GM23248 (cell line): Measurements from ENCODE around the gene FA2H. TPM values are rescaled to one million over a fixed set of nuclear protein-coding genes. Genes with fewer than 3 reads are reported as not detected.

Source experiments
- DNase-seq: peaks from one replicate; pipeline ENCODE4 v3.0.0-alpha.2; 2015
- H2AFZ ChIP-seq: fragments of 200-600 bp; sonication (generic); 2 replicates; pipeline ENCODE4 v1.6.1; 2016; ENCODE audit warnings: antibody characterized with exemption
- H3F3A ChIP-seq: fragments of 200-600 bp; sonication (generic); 2 replicates; pipeline ENCODE4 v1.6.1; 2016; ENCODE audit warnings: mild to moderate bottlenecking, antibody characterized with exemption, mixed run types; ENCODE audit not compliant: insufficient read depth
- H3K27ac ChIP-seq: fragments of 200-600 bp; sonication (generic); 2 replicates; pipeline ENCODE4 v1.5.1; 2016; ENCODE audit warnings: mild to moderate bottlenecking
- H3K27me3 ChIP-seq: fragments of 200-600 bp; sonication (generic); replicated peaks from 2 replicates; pipeline ENCODE4 v1.6.1; 2016; ENCODE audit warnings: mild to moderate bottlenecking; ENCODE audit not compliant: insufficient read depth
- H3K36me3 ChIP-seq: fragments of 200-600 bp; sonication (generic); 2 replicates; pipeline ENCODE4 v1.6.1; 2016; ENCODE audit warnings: low read depth, mild to moderate bottlenecking
- H3K4me1 ChIP-seq: fragments of 200-600 bp; sonication (generic); 2 replicates; pipeline ENCODE4 v1.6.1; 2016; ENCODE audit warnings: mild to moderate bottlenecking; ENCODE audit not compliant: insufficient read depth
- H3K4me2 ChIP-seq: fragments of 200-600 bp; sonication (generic); one replicate; pipeline ENCODE4 v1.6.1; 2016; ENCODE audit warnings: mild to moderate bottlenecking; ENCODE audit not compliant: unreplicated experiment
- H3K4me3 ChIP-seq: fragments of 200-600 bp; sonication (generic); 2 replicates; pipeline ENCODE4 v1.5.1; 2016; ENCODE audit warnings: mild to moderate bottlenecking
- H3K79me2 ChIP-seq: fragments of 200-600 bp; sonication (generic); 2 replicates; pipeline ENCODE4 v1.6.1; 2016; ENCODE audit warnings: mild to moderate bottlenecking; ENCODE audit not compliant: insufficient read depth
- H3K9ac ChIP-seq: fragments of 200-600 bp; sonication (generic); 2 replicates; pipeline ENCODE4 v1.6.1; 2016; ENCODE audit warnings: mild to moderate bottlenecking
- H3K9me2 ChIP-seq: fragments of 200-600 bp; sonication (generic); 2 replicates; pipeline ENCODE4 v1.6.1; 2016; ENCODE audit warnings: mixed run types, mild to moderate bottlenecking, moderate library complexity; ENCODE audit not compliant: insufficient read depth
- H3K9me3 ChIP-seq: fragments of 200-600 bp; sonication (generic); one replicate; pipeline ENCODE4 v1.6.1; 2017; ENCODE audit warnings: low read depth
- H4K20me1 ChIP-seq: fragments of 200-600 bp; sonication (generic); 2 replicates; pipeline ENCODE4 v1.6.0; 2016; ENCODE audit not compliant: insufficient read depth
- EZH2 ChIP-seq: fragments of 200-600 bp; sonication (generic); IDR thresholded peaks from 2 replicates; pipeline ENCODE4 v1.6.1; 2018; ENCODE audit warnings: antibody characterized with exemption, mild to moderate bottlenecking; ENCODE audit not compliant: insufficient read depth, poor library complexity, severe bottlenecking
- EZH2phosphoT487 ChIP-seq: fragments of 200-600 bp; sonication (generic); IDR thresholded peaks from 2 replicates; pipeline ENCODE4 v1.6.1; 2018; ENCODE audit warnings: antibody characterized with exemption, moderate library complexity, mild to moderate bottlenecking, low read depth; ENCODE audit not compliant: insufficient read depth
- WGBS, 2 experiments: methylation state at CpG; one replicate each; pipeline ENCODE4 v1.1.6; 2015 to 2017; ENCODE audit warnings: low lambda C conversion rate in 2 of 2, low coverage in 1 of 2; ENCODE audit errors: missing lambda C conversion rate in 2 of 2; 5-methylcytosine and 5-hydroxymethylcytosine counted together
- in situ Hi-C: fragments of 300-500 bp; cut with MboI; formaldehyde crosslinking; loops from 2 replicates; pipeline ENCODE4 v1.15.0; 2020
- polyA plus RNA-seq: library from polyadenylated mRNA; unstranded; fragments of >200 nt; fragmentation: Nextera tagmentation; extraction: Ambion mirVana; gene quantifications from 2 replicates; pipeline ENCODE4 v1.2.1, GENCODE V29; 2016
- total RNA-seq: library from RNA; depleted of rRNA; stranded (reverse); fragments of >200 nt; shearing (Covaris generic); gene quantifications from 2 replicates; pipeline ENCODE4 v1.2.3, GENCODE V29; 2014

The FA2H gene
- total and polyA plus RNA-seq, 2 experiments from 2014 or later = not detected

DNA sequence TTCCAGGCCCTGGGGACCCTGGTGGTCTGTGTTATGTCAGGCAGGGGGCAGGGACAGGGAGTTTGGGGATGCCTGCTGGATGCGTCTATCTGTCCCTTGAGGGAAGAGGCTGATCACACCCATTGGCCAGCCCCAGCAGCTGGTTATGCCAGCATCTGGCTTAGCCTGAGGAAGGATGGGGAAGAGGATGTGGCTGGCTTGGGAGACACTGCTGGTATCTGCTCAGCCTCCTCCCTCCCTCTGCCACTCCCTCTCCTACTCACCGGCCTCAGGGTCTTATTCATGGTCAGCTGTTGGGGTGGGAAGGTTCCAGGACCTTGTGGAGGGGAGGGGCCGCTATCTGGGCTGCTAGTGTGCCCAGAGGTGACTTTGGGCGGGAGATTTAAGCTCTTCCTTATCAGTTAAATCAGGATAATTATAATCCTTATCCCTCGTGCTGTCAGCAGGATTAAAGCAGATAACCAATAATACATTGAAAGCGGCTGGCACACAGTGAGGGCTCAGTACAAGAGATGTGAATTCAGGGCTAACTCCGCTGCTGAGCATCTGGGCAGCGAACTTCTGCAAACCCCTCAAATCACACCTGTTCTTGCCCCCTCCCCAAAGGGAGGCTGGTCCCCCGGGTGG is 38.0 kb downstream of the FA2H start:
- Histone ChIP-seq H3K36me3 (no peaks in the 10 kb centered on the region), H3K4me3 (no peak overlapping the region), H2AFZ (no peak overlapping the region), H3K9me3 (no peaks in the 10 kb centered on the region), H3K9ac (no peak overlapping the region), H3K79me2 (no peaks in the 10 kb centered on the region), H3K27ac (no peak overlapping the region), H3F3A (no peaks in the 10 kb centered on the region), H3K9me2 (no peaks in the 10 kb centered on the region), H4K20me1 (no peaks in the 10 kb centered on the region), H3K27me3 (no peaks in the 10 kb centered on the region), H3K4me1 (no peaks in the 10 kb centered on the region; the same call in 1 of the 2 replicates), H3K4me2 (no peak overlapping the region)
- in situ Hi-C loops = no loop called here
- no peak for TF ChIP-seq EZH2phosphoT487
- no peak for TF ChIP-seq EZH2
- 60 to 63% methylated on average over 9 of the region's 9 CpGs for WGBS, 2 experiments
- DNase-seq = no peak

DNA sequence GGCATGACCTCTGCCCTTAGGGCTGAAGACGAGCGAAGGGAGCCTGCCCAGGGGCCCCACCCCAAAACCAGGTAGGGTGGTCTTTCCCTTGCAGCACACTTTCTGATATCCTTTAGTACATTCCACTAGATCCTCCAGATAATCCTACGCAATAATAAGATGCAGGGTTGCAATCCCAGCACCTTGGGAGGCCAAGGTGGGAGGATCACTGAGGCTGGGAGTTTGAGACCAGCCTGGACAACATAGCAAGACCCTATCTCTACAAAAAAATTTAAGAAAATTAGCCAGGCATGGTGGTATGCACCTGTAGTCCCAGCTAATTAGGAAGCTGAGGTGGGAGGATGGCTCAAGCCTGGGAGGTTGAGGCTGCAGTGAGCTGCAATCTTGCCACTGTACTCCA is 39.1 kb downstream of the FA2H start:
- no peak overlapping the region for H2AFZ ChIP-seq
- in situ Hi-C loops = no loop called here
- H3K4me1 ChIP-seq = no peaks in the 10 kb centered on the region
- H3K9ac ChIP-seq = no peak overlapping the region
- H3K79me2 ChIP-seq = no peaks in the 10 kb centered on the region
- no peaks in the 10 kb centered on the region for H3K9me2 ChIP-seq
- no peaks in the 10 kb centered on the region for H3K27me3 ChIP-seq
- 89 to 93% methylated on average over 3 of the region's 3 CpGs for WGBS, 2 experiments
- H3K27ac ChIP-seq = no peak overlapping the region
- H3K36me3 ChIP-seq = no peaks in the 10 kb centered on the region
- no peak overlapping the region for H3K4me3 ChIP-seq
- no peaks in the 10 kb centered on the region for H3F3A ChIP-seq
- TF ChIP-seq EZH2 (no peak), EZH2phosphoT487 (no peak)
- H4K20me1 ChIP-seq = no peaks in the 10 kb centered on the region
- no peak overlapping the region for H3K4me2 ChIP-seq
- DNase-seq = no peak
- no peaks in the 10 kb centered on the region for H3K9me3 ChIP-seq

DNA sequence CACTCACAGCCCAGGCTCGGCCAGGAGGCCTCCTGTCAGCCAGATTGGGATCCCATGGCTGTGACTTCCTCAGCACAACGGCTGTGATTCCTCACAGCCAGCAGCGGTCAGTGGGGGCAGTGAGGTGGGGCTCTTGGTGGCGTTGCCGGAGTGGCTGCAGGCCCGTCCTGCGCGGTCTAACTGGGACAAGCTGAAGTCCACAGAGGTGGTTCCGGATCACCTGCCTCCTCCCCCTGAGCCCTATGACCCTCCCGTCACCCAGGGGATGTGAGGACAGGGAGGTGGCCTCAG is 39.5 kb downstream of the FA2H start:
- DNase-seq = no peak
- H3K9me2 ChIP-seq = no peaks in the 10 kb centered on the region
- no peak for TF ChIP-seq EZH2phosphoT487
- H3K27me3 ChIP-seq = no peaks in the 10 kb centered on the region
- H2AFZ ChIP-seq = no peak overlapping the region
- in situ Hi-C loops = no loop called here
- H4K20me1 ChIP-seq = no peaks in the 10 kb centered on the region
- no peaks in the 10 kb centered on the region for H3K36me3 ChIP-seq
- H3K79me2 ChIP-seq = no peaks in the 10 kb centered on the region
- no peak overlapping the region for H3K27ac ChIP-seq
- H3K4me3 ChIP-seq = no peak overlapping the region
- H3K4me2 ChIP-seq = no peak overlapping the region
- 81% methylated on average over 10 of the region's 10 CpGs for WGBS, 2 experiments
- H3K9me3 ChIP-seq = no peaks in the 10 kb centered on the region
- H3K9ac ChIP-seq = no peak overlapping the region
- no peaks in the 10 kb centered on the region for H3F3A ChIP-seq
- H3K4me1 ChIP-seq = no peaks in the 10 kb centered on the region

DNA sequence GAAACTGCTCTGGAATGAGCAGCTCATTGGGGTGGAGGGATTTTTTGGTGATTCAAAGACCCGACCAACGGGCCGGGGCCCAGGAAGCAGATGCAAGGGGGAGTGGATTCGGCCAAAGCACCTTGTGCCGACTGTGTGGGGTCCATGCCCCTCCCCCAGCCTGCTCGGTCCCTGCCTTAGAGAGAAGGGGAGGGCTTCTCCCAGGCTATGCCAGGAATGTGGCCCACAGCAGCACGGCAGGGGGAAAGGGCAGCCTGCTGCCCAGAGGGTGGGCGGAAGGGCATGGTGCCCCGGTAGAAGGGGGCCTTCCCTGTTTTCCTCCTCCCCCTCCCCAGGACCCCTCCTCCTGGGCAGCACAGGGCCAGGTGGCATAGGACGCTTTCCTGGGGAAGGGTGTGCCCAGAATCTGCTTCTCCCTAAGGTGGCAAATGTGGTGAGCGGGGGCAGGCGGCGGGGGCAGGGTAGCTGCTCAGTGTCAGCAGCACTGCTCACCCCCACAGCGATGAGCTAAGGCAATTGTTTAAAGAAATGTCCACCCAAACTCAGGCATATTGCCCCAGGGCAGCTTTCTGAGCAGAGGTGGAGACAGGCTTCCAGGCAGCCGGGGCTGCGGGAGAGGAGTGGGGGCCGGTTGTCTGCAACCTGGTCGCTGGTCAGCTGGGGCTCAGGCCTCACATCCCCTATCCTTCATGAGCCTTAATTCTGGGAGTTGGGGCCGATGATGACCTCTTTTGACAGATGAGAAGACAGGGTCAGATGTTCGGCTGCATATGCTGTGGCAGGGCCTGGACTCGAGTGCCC is 40.1 kb downstream of the FA2H start:
- no peaks in the 10 kb centered on the region for H3K4me1 ChIP-seq
- no peaks in the 10 kb centered on the region for H3K27me3 ChIP-seq
- no peak for TF ChIP-seq EZH2
- TF ChIP-seq EZH2phosphoT487 = no peak
- DNase-seq = peak; percentile 27
- H3K4me3 ChIP-seq = no peak overlapping the region
- H3K9me2 ChIP-seq = no peaks in the 10 kb centered on the region
- in situ Hi-C loops = no loop called here
- H4K20me1 ChIP-seq = no peaks in the 10 kb centered on the region
- H2AFZ ChIP-seq = no peak overlapping the region
- H3K9ac ChIP-seq = no peak overlapping the region
- no peak overlapping the region for H3K27ac ChIP-seq
- no peaks in the 10 kb centered on the region for H3F3A ChIP-seq
- WGBS, 2 experiments = 55 to 59% methylated on average over 19 to 21 of the region's 21 CpGs
- H3K4me2 ChIP-seq = no peak overlapping the region
- H3K79me2 ChIP-seq = no peaks in the 10 kb centered on the region
- no peaks in the 10 kb centered on the region for H3K36me3 ChIP-seq
- no peaks in the 10 kb centered on the region for H3K9me3 ChIP-seq
